Measurements from ENCODE around the gene SFTPD.
"Not testable (repeated sequence)": the region's sequence is repeated elsewhere in the genome, so short reads cannot be mapped to it uniquely, and the experiment has no call there.

The SFTPD gene

DNA sequence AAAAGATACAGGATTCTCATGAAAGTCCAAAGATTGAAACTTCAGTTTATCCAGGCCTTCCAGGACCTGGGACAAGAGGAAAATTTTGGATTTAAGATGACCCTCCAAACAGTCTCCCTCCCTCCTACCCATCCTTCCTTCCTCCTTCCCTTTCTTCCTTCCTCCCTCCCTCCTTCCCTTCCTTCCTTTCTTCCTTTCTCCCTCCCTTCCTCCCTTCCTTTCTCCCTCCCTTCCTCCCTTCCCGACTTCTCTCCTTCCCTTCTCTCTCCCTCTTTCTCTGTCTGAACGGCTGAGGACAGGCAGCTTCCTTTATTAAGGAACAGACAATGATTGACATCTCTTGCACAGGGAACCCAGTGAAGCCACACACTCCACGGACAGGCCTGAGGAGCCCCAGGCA is 23.3 kb downstream of the SFTPD start:
- DNase-seq (ENCODE audit: low spot score), result no peak

DNA sequence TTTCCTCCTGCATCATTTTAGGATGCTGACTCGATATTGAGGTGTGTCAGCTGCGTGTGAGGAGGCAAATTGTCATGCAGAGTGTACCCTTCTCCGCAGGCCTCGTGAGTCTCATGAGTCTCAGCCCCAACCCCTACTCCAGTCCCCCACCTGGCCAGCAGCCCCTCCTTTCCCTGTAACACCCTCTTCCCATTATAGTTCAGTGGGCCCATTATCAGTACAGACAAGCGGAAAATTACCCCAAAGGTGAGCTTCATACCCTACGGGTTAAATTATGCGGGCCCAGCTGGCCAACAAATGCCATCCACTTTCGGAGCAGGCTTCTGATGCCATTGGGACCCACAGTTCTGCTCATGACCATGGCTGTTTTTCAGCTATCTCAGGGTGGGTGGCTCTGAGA is 25.2 kb downstream of the SFTPD start:
- no peak for DNase-seq (ENCODE audit: low spot score)

DNA sequence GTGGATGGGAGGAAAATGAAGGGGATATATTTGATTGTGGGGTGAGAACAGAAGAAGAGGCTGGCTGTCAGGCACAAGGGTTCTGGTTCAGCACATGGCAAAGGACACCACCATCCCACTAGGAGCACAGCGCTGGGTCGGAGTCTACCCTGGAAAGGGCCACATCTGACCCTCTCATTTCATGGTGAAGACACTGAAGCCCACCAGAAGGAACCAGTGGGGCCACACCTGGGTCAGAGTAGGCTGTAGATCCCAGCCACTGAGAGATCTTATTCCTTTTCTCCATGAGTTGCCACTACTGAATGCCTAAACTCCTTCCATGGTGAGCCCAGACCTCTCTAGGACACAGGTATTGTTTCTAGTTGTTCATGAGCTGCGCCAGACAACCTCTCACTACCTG is 25.8 kb downstream of the SFTPD start:
- DNase-seq (ENCODE audit: low spot score), result no peak

DNA sequence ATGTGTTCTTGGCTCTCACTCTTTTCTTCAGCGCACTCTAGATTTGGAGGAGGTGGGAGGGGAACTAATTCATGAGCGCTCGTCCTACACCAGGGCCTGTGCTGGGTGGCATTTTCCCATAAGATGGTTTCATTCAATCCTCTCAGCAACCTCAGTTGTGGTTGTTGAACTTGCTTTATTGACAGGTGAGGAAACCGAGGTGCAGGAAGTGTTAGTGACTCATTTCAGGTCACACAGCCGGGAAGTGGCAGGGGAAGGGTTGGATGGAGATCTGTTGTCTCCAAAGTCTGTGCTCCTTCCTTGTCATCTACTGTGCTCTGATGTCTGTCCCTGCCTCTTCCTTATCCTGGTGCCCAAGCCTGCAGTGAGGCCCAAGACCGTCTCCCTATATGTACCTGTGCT is 26.9 kb downstream of the SFTPD start:
- DNase-seq (ENCODE audit: low spot score), result not testable (repeated sequence)

DNA sequence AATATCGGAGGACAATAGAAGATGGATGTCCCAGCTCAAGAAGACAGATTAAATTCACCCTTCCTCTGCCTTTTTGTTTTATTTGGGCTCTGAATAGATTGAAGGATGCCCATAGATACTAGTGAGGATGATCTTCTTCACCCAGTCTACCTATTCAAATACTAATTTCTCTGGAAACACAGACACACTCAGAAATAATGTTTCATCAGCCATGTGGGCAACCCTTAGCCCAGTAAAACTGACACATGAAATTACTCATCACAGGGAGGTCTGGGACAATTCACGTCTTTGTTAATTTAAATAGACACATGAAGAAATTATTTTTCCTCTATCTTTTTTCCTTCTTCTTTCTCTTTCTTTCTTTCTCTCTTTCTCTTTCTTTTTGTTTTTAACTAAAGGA is 33.1 kb downstream of the SFTPD start:
- not testable (repeated sequence) for DNase-seq (ENCODE audit: low spot score)

DNA sequence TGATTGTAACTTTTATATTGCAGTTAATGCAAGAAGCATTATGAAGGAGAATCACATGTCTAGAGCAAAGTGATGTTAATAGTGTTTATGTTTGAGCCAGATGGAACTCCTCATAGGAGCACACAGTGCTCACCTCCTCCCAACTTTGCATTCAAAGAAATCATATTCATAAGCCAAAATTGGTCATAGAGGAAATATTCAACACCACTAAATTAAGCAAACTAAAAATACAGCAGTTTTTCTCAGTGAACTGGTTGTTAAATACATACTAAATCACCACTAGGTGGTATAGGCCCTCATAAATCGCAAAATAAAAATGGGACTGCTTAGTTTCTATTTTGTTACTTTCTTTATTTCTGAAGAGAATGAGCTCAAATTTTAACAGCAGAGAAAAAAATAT is 34.4 kb downstream of the SFTPD start:
- not testable (repeated sequence) for DNase-seq (ENCODE audit: low spot score)

DNA sequence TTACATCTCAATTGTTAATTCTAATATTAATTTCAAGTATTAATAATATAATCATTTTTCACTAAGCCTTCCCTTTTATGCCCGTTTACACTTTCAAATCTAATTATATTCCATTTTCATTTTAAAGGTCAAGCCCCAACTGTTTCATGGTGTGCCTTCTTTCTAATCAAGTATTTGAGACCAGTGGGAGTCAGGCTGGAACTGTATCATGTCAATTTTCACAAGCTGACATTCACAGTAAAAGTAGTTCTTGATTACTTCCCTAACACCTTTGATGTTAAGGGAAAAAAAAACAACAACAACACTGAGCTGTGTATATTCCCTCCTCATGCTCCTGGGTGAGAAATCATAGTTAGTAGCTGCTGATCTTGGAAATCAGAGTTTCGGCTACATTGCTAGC is 38.1 kb downstream of the SFTPD start:
- no peak for DNase-seq (ENCODE audit: low spot score)

DNA sequence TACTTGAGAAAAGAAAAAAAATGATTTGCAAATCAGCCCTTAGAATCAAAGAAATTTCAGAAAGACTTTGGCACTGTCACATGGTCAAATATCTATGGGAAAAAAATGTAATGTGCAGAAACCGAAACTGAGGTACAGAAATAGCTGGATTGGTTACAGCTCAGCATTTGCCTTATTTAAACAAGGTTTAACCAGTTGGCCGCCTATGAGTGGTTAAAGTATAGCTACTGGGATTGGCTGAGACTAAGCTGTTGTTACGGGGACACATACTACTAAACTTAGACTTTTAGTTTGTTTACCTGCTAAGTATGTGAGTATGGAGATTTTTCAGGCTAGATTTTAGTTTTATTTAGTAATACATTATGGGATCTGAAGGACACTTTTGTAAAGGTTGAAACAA is 38.6 kb downstream of the SFTPD start:
- no peak for DNase-seq (ENCODE audit: low spot score)

DNA sequence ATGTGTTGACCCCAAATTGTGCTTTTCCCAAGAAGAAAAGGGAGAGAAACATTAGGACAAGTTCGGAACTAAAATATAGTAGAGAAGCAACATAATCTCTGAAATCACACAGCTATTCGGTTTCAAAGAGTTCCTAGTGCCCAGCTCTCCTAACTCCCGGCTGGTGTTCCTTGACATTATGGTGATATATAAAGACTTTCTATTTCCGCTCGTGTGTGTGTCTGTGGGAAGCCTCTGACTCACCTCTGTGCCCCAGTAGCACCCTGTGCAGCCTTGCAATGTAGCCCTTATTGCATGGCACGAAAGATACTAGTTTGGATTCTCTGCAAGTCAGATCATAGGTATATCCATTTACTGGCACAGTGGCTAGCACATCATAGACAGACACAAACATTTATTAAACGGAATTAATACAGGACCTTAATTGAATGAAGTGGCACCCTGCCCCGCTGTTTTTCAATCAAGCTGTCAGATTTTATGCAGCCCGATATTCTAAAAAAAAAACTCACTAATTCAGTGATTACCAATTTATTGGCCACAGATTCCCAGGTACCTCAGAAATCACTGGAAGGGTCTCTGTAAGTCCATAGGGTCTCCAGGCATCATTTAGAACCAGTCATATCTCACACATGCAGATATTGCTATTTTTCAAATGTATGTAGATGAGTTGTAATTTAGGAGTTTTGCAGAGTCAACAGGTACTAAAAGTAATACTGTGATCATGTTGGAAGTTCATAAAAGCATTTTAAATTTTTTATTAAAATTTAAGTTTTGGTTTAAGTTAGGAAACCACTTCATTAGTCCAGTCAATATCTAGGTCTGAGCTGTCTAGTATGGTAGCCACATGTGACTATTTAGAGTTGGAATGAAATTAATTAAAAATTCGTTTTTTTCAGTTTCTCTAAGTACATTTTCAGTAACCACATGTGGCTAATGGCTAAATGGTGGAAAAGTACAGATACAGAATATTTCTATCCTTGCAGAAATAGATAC is 43.3 kb downstream of the SFTPD start:
- DNase-seq (ENCODE audit: low spot score), result peak; percentile 30

DNA sequence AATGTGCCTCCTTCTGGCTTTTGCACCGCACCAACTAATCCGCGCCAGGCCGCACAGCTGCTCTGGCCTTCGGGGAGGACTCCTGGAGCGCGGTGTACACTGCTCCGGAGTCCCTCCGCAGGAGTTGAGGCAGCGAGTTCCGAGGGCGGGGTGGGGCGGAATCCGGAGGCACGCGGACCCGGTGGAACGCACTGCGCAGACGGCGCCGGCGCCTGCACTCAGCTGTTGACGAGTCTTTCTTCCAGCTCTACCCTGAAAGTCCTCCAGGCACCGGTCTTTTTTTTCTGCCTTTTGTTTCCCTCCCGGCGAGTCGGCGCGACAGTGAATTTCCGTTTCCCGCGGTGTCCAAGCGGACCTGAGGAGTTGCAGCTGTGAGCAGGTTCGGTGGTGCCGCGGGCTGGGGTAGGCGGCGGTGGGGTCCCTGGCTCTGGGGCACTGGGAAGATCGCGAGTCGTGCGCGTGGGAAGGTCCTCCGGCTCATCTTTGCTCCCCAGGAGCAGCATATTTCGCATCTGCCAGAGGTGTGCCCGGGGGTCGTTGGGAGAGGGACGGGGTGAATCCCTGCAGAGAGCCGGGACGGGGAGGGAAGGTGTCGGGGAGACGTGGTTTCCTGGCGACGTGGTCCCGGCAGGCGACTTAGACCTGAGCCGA is 44.1 kb downstream of the SFTPD start:
- DNase-seq (ENCODE audit: low spot score), result peak; percentile 38

DNA sequence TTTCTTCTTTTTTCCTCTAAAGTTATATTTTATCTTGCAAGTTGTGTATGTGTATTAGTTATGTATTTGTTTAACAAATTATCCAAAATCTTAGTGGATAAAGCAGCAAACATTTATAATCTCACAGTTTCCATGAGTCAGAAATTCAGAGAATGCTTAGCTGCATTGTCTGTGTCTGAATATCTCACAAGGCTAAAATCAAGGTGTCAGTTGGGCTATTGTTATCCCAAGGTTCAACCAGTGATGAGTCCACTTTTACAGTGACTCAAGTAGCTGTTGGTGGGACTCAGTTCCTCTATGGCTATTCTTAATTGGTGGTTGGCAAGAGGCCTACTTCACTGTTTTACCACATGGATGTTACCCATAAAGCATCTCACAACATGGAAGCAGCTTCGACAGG is 47.3 kb downstream of the SFTPD start:
- DNase-seq (ENCODE audit: low spot score), result not testable (repeated sequence)

DNA sequence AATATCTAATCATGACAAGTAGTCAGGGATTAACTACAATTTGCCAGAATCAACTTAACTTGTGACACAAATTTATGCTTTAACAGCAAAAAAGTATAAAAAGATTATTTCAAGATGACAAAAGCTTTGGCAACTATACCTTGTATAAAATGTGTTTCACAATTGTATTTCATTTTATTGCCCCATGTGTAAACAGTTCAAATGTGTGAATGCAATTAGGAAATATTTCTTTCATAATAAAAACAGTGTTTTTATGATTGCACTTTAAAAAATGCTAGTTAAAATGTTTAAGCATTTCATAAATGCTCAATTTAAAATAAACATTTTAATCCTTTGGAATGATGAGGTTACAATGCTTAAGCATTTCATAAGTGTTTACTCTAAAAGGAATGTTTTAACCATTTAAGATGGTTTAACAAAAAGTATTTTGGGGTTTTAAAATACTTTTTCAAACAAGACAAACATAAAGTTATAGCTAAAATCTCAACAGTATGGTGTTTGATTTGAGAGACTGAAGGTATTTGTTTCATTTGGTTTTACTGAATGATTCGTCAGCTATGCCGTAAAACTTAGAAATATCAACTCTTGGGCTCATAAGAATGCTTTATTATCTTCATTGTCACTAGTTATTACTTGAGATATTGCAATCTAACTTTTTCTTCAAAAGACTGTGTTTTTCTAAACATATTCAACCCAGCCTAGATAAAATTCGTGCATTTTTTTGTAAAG is 50.1 kb downstream of the SFTPD start:
- no peak for DNase-seq (ENCODE audit: low spot score)

DNA sequence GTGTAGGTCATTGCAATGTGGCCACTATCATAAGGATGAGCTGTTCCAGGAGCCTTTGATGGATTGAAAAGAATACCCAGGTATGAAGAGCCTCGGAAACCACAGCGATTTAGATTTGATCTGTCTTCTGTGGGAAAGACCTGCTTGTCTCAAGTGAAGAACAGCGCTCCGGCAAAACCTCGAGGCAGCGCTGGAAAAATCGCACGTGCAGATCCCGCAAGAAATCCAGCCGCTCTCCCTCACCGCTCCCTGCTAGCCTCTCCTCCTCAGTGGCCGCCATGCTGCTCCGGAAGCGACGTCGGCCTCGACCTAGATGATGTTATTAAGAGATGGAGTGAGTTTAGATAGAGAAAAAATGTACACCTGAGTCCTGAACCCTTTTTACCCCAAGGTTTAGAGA is 56.0 kb downstream of the SFTPD start:
- DNase-seq (ENCODE audit: low spot score), result not testable (repeated sequence)

DNA sequence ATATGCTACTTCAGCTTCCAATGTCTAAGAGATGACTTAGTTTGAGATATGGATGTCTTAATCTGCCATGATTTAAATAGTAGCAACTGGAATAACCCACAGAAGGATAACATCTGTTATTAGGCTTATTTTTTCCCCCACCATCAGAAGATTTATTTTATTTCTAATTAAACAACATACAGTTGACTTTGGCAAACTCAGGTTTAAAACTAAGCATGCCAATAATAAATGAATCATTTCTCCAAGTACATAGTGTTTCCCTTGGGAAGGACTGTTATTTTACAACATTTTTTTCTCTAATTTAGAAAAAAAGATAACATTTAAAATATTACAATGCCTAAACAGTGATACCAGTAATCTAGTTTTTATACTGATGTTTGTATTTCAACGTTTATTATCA is 58.4 kb downstream of the SFTPD start:
- no peak for DNase-seq (ENCODE audit: low spot score)

DNA sequence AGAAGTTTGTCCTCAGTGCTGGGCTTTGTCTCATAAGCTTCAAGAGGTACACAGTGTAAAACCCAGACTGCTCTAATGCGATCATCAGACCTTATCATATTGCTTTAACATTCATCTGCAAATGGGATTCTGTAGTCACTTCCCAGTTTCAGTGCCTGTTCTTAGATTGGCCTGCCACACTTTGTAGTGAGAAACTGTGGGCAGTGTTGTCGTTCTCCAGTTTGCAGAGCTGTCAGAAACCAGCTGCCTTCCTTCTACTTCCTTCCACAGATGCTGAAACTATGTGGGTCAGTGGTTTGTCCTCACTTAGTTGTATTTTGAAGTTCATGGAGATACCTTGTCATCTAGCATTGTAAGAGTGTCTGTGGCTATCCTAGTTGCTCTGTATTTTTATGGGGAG is 59.9 kb downstream of the SFTPD start:
- DNase-seq (ENCODE audit: low spot score), result not testable (repeated sequence)

All from putamen (tissue), 1 donor.